GM06990 (cell line): ENCODE data around the gene CBR4.

Source experiments
- DNase-seq: peaks from one replicate; pipeline ENCODE4 v3.0.0-alpha.2; 2011; ENCODE audit not compliant: insufficient read length; ENCODE audit errors: extremely low read depth
- H3K27me3 ChIP-seq: replicated peaks from 2 replicates; pipeline ENCODE4 v1.6.0; 2011; ENCODE audit warnings: low read length; ENCODE audit not compliant: control insufficient read depth, insufficient read depth
- H3K36me3 ChIP-seq: 2 replicates; pipeline ENCODE4 v1.5.1; 2011; ENCODE audit warnings: low read length; ENCODE audit not compliant: control insufficient read depth, insufficient read depth
- H3K4me3 ChIP-seq: replicated peaks from 2 replicates; pipeline ENCODE4 v1.5.1; 2011; ENCODE audit warnings: low read depth, mild to moderate bottlenecking, control low read depth, low read length
- CTCF ChIP-seq: IDR thresholded peaks from 2 replicates; pipeline ENCODE4 v1.5.1; 2011; ENCODE audit warnings: low read length, control low read depth, mild to moderate bottlenecking, inconsistent platforms; ENCODE audit not compliant: insufficient read depth, poor library complexity, severe bottlenecking

CBR4 gene

GRCh38 chr4:169017971-169018370 is 7.9 kb upstream of the CBR4 start:
- no peak for TF ChIP-seq CTCF
- no peaks in the 10 kb centered on the region for H3K27me3 ChIP-seq
- DNase-seq, result no peak

GRCh38 chr4:169015186-169015623 is 5.2 kb upstream of the CBR4 start:
- Histone ChIP-seq H3K27me3 (no peaks in the 10 kb centered on the region), H3K36me3 (no peaks in the 10 kb centered on the region), H3K4me3 (no peak overlapping the region)
- TF ChIP-seq CTCF, result no peak
- no peak for DNase-seq

More at GRCh38 chr4:169017971-169018370, 7.9 kb upstream of the CBR4 start:
- Histone ChIP-seq H3K36me3 (no peaks in the 10 kb centered on the region), H3K4me3 (no peak overlapping the region)

- no peak for DNase-seq
- H3K27me3 ChIP-seq, result no peaks in the 10 kb centered on the region
- no peak for TF ChIP-seq CTCF
- H3K36me3 ChIP-seq, result no peaks in the 10 kb centered on the region
- H3K4me3 ChIP-seq, result no peak overlapping the region
Observed at GRCh38 chr4:169014586-169014985, 4.5 kb upstream of the CBR4 start.

- no peak overlapping the region for H3K4me3 ChIP-seq
- no peak for DNase-seq
- no peak for TF ChIP-seq CTCF
- no peaks in the 10 kb centered on the region for H3K27me3 ChIP-seq
- H3K36me3 ChIP-seq, result no peaks in the 10 kb centered on the region
Observed at GRCh38 chr4:169013396-169013795, 3.3 kb upstream of the CBR4 start.

GRCh38 chr4:169012049-169012448 is 2.0 kb upstream of the CBR4 start:
- TF ChIP-seq CTCF, result no peak
- Histone ChIP-seq H3K36me3 (no peaks in the 10 kb centered on the region), H3K4me3 (no peak overlapping the region), H3K27me3 (no peaks in the 10 kb centered on the region)
- DNase-seq, result no peak

GRCh38 chr4:169009286-169010124 is 550 bp downstream of the CBR4 start:
- Histone ChIP-seq H3K27me3 (no peaks in the 10 kb centered on the region), H3K4me3 (peak overlapping the region; percentile 76), H3K36me3 (peaks cover 2% of the 10 kb centered on the region; the same call in 1 of the 2 replicates)
- peak; percentile 75 for DNase-seq
- TF ChIP-seq CTCF, result peak; percentile 44
